ENCODE measurements around the gene SH3RF3. TPM values are rescaled to one million over a fixed set of nuclear protein-coding genes. Genes with fewer than 3 reads are reported as not detected.

Gene SH3RF3
- total and polyA plus RNA-seq, 2 of the 13 experiments (the other 11 are each of a cell fraction or from before 2014, with no cell fraction given) = 0.04 TPM; not detected in 1

DNA sequence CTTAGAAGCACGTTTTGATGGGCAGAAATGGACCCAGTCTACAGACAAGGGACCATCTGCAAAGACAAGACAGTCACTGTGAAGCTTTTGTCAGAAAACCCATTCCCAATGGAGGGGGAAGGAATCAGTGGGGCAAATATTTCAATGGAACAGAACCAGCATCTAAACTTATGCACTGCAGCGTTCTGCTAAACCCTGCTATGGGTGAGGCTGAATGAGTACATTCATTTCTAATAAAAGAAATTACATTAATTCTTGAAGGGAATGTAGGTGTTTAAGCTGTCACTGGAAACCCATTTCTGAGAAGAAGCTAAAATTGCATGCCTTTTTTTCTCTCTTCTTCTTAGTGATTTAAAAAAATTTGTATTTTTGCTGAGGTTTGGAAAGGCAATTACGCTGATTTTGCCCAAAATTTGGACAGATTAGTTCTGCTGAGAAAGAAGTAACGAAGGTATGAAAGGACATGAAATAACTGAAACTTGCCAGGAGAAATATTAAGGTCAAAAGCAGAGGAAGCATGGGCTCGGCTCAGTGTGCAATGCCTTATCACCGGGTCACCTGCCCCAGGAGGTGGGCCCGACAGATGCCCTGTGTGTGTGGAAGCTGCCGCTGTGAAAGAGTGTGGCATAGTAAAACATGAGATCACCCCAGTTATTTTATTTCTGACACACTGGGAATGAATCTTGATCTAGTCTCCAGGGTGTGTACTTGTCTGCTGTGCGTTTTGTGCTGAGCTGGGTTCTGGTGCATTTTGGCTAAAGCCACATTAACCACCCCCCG lies 24.2 kb downstream of the SH3RF3 start:
- Histone ChIP-seq H3K27me3 (ENCODE audit: control insufficient read depth in 1 of 2, insufficient read depth in 2 of 2, low read length in 2 of 2) (peaks cover 0 to 3% of the 10 kb centered on the region in 2 experiments; a peak in 1 of 5 replicates), H3K27ac (ENCODE audit: extremely low read length, insufficient read depth, low read length) (no peak overlapping the region), H3K4me3 (replicated peaks in 1 of 3; ENCODE audit: insufficient read depth in 1 of 3, low read depth in 2 of 3, low read length in 3 of 3) (no peak overlapping the region), H3K9ac (ENCODE audit: insufficient read depth, low read depth, low read length) (no peak overlapping the region), H2AFZ (ENCODE audit: low read length) (no peak overlapping the region), H3K9me3 (ENCODE audit: low read length) (no peaks in the 10 kb centered on the region), H3K4me2 (ENCODE audit: low read depth, low read length) (no peak overlapping the region), H3K79me2 (ENCODE audit: insufficient read depth, low read length) (no peaks in the 10 kb centered on the region), H3K36me3 (replicated peaks in 1 of 2; ENCODE audit: control insufficient read depth in 1 of 2, insufficient read depth in 2 of 2, low read length in 2 of 2) (no peaks in the 10 kb centered on the region), H3K4me1 (ENCODE audit: insufficient read depth, low read length) (no peaks in the 10 kb centered on the region), H4K20me1 (ENCODE audit: insufficient read depth, low read length) (no peaks in the 10 kb centered on the region)
- FAIRE-seq = no peak
- ATAC-seq = no peak
- in situ Hi-C loops (cut with HindIII; ENCODE audit: extremely low pct_ligation_motif_present, low pct_unique_long_range_greater_than_20kb) = no loop called here
- WGBS (ENCODE audit: low lambda C conversion rate) = 44% methylated on average over 10 of the region's 10 CpGs
- intact Hi-C loops (cut with micrococcal nuclease; ENCODE audit: unreplicated experiment) = no loop called here
- POLR2A ChIA-PET = no interaction called here
- TF ChIP-seq SATB2 (CRISPR knock-in tag; IDR thresholded peaks at IDR 0.05) (no peak), ZNF503 (CRISPR knock-in tag; IDR thresholded peaks at IDR 0.05) (no peak), BORCS8-MEF2B (CRISPR knock-in tag; IDR thresholded peaks at IDR 0.05) (no peak), POLR2G (IDR thresholded peaks at IDR 0.05; ENCODE audit: low read depth, low read length) (no peak), PRPF4 (IDR thresholded peaks at IDR 0.05; ENCODE audit: low read depth, low read length, poor library complexity, severe bottlenecking) (no peak), RAD21 (CRISPR knock-in tag; IDR thresholded peaks at IDR 0.05) (no peak), PHF5A (CRISPR knock-in tag; IDR thresholded peaks at IDR 0.05; ENCODE audit: low read depth, unreplicated experiment) (no peak), ZNF543 (CRISPR knock-in tag; IDR thresholded peaks at IDR 0.05) (no peak), NFAT5 (CRISPR knock-in tag; IDR thresholded peaks at IDR 0.05) (no peak), NBN (conservative IDR thresholded peaks at IDR 0.05) (no peak), ZNF331 (CRISPR knock-in tag; IDR thresholded peaks at IDR 0.05) (no peak), POLR2AphosphoS5 (IDR thresholded peaks at IDR 0.05; ENCODE audit: low read depth, low read length) (no peak), ZNF350 (CRISPR knock-in tag; IDR thresholded peaks at IDR 0.05; ENCODE audit: borderline replicate concordance, low read depth) (no peak), ISX (CRISPR knock-in tag; conservative IDR thresholded peaks at IDR 0.05) (no peak), ZNF768 (CRISPR knock-in tag; IDR thresholded peaks at IDR 0.05) (no peak), SOX5 (CRISPR knock-in tag; IDR thresholded peaks at IDR 0.05; ENCODE audit: borderline replicate concordance) (no peak)
- CTCF ChIA-PET (ENCODE audit: low intra/inter-chr PET ratio, low total read pairs) = no interaction called here
- no peak for DNase-seq (ENCODE audit: low spot score)
- no TSS peak for BruUV-seq (replicated peaks)
